ENCODE data around the gene PLEKHA1.

- TF ChIP-seq TAF1 (IDR thresholded peaks at IDR 0.05; ENCODE audit: borderline replicate concordance, low read depth, low read length) (no peak), POLR2A (IDR thresholded peaks at IDR 0.05; ENCODE audit: low read depth, low read length) (no peak)
Measured at GRCh38 chr10:122468926-122469781, 94.6 kb downstream of the PLEKHA1 start.

Data from GM12892 (cell line).